Suprapubic skin (tissue), 4 donors: ENCODE data around the gene BTG4.

Experiments used
- EP300 ChIP-seq: sonication (generic); formaldehyde crosslinking; IDR thresholded peaks from one replicate; pipeline ENCODE4 v1.6.1; 2017; ENCODE audit warnings: antibody characterized with exemption
- POLR2A ChIP-seq, 2 donors: fragments of 450-650 bp; IDR thresholded peaks; one replicate each; pipeline ENCODE4 v1.6.1; 2017; ENCODE audit warnings: antibody characterized with exemption in 2 of 2, mild to moderate bottlenecking in 2 of 2, moderate library complexity in 2 of 2
- POLR2AphosphoS5 ChIP-seq, 3 donors: sonication (generic); formaldehyde crosslinking; IDR thresholded peaks; one replicate each; pipeline ENCODE4 v1.6.1; 2017; ENCODE audit warnings: antibody characterized with exemption in 3 of 3
- TF ChIP-seq, protein P1 (sequence below), 2 donors: fragments of 200-600 bp in 1 of 2; fragments of 450-650 bp in 1 of 2; sonication (generic) in 1 of 2; IDR thresholded peaks; one replicate each; pipeline ENCODE4 v1.5.1; 2016 to 2019; ENCODE audit warnings: antibody characterized with exemption in 2 of 2, mild to moderate bottlenecking in 1 of 2, moderate library complexity in 1 of 2

DNA sequence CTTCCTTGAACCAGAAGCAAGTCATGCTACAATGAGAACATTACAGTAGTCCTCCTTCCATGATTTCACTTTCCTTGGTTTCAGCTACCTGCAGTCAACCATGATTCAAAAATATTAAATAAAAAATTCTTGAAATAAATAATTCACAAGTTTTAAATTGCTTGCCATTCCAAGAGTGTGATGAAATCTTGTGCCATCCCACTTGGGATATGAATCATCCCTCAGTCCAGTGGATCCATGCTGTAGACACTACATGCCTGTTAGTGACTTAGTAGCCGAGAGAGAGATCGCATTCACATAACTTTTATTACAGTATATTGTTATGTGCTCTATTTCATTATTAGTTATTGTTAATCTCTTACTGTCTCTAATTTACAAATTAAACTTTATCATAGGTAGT, 8.4 kb upstream of the BTG4 start:
- TF ChIP-seq, protein P1, sequence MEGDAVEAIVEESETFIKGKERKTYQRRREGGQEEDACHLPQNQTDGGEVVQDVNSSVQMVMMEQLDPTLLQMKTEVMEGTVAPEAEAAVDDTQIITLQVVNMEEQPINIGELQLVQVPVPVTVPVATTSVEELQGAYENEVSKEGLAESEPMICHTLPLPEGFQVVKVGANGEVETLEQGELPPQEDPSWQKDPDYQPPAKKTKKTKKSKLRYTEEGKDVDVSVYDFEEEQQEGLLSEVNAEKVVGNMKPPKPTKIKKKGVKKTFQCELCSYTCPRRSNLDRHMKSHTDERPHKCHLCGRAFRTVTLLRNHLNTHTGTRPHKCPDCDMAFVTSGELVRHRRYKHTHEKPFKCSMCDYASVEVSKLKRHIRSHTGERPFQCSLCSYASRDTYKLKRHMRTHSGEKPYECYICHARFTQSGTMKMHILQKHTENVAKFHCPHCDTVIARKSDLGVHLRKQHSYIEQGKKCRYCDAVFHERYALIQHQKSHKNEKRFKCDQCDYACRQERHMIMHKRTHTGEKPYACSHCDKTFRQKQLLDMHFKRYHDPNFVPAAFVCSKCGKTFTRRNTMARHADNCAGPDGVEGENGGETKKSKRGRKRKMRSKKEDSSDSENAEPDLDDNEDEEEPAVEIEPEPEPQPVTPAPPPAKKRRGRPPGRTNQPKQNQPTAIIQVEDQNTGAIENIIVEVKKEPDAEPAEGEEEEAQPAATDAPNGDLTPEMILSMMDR (IDR thresholded peaks at IDR 0.05): no peak
- no peak for TF ChIP-seq POLR2A (IDR thresholded peaks at IDR 0.05)
- no peak for TF ChIP-seq POLR2AphosphoS5 (IDR thresholded peaks at IDR 0.05)
- TF ChIP-seq EP300: no peak
